ENCODE measurements around the gene ZNF205.
"Not testable (repeated sequence)": the region's sequence is repeated elsewhere in the genome, so short reads cannot be mapped to it uniquely, and the experiment has no call there.

Gene ZNF205

GRCh38 chr16:3112058-3112880, at the start of gene ZNF205:
Gene ZNF205, plus strand, starts transcription at chr16:3112586. Its CDS starts 845 bp downstream, at chr16:3113431.
- in situ Hi-C loops (cut with HindIII; ENCODE audit: low sequenced_read_pairs) = no loop called here

GRCh38 chr16:3063625-3064386, 48.6 kb upstream of the ZNF205 start:
- in situ Hi-C loops (cut with HindIII; ENCODE audit: low sequenced_read_pairs) = no loop called here

GRCh38 chr16:3065069-3065741, 47.2 kb upstream of the ZNF205 start, which contains the start of gene IL32:
Gene IL32, plus strand, starts transcription at chr16:3065640. Its CDS starts 172 bp downstream, at chr16:3065812.
- in situ Hi-C loops (cut with HindIII; ENCODE audit: low sequenced_read_pairs) = no loop called here

GRCh38 chr16:3065742-3066439, 46.5 kb upstream of the ZNF205 start:
- in situ Hi-C loops (cut with HindIII; ENCODE audit: low sequenced_read_pairs) = no loop called here

- in situ Hi-C loops (cut with HindIII; ENCODE audit: low sequenced_read_pairs) = no loop called here
Observed at GRCh38 chr16:3066440-3066748, 46.0 kb upstream of the ZNF205 start.

GRCh38 chr16:3068487-3068886, 43.9 kb upstream of the ZNF205 start:
- in situ Hi-C loops (cut with HindIII; ENCODE audit: low sequenced_read_pairs) = no loop called here

GRCh38 chr16:3069146-3069545, 43.2 kb upstream of the ZNF205 start:
- in situ Hi-C loops (cut with HindIII; ENCODE audit: low sequenced_read_pairs) = not testable (repeated sequence)

GRCh38 chr16:3070608-3071111, 41.7 kb upstream of the ZNF205 start:
- in situ Hi-C loops (cut with HindIII; ENCODE audit: low sequenced_read_pairs) = no loop called here

- in situ Hi-C loops (cut with HindIII; ENCODE audit: low sequenced_read_pairs) = no loop called here
Observed at GRCh38 chr16:3071655-3072054, 40.7 kb upstream of the ZNF205 start.

GRCh38 chr16:3072148-3072547, 40.2 kb upstream of the ZNF205 start:
- in situ Hi-C loops (cut with HindIII; ENCODE audit: low sequenced_read_pairs) = not testable (repeated sequence)

GRCh38 chr16:3072576-3073263, 39.7 kb upstream of the ZNF205 start:
- in situ Hi-C loops (cut with HindIII; ENCODE audit: low sequenced_read_pairs) = not testable (repeated sequence)

- in situ Hi-C loops (cut with HindIII; ENCODE audit: low sequenced_read_pairs) = no loop called here
Observed at GRCh38 chr16:3073448-3073847, 38.9 kb upstream of the ZNF205 start.

GRCh38 chr16:3074860-3075522, 37.4 kb upstream of the ZNF205 start:
- in situ Hi-C loops (cut with HindIII; ENCODE audit: low sequenced_read_pairs) = no loop called here

GRCh38 chr16:3075523-3075915, 36.9 kb upstream of the ZNF205 start:
- in situ Hi-C loops (cut with HindIII; ENCODE audit: low sequenced_read_pairs) = no loop called here

- in situ Hi-C loops (cut with HindIII; ENCODE audit: low sequenced_read_pairs) = not testable (repeated sequence)
Observed at GRCh38 chr16:3075946-3076345, 36.4 kb upstream of the ZNF205 start.

- in situ Hi-C loops (cut with HindIII; ENCODE audit: low sequenced_read_pairs) = no loop called here
Observed at GRCh38 chr16:3076577-3076976, 35.8 kb upstream of the ZNF205 start.

GRCh38 chr16:3080024-3080423, 32.4 kb upstream of the ZNF205 start:
- in situ Hi-C loops (cut with HindIII; ENCODE audit: low sequenced_read_pairs) = no loop called here

GRCh38 chr16:3081957-3082356, 30.4 kb upstream of the ZNF205 start:
- in situ Hi-C loops (cut with HindIII; ENCODE audit: low sequenced_read_pairs) = not testable (repeated sequence)

- in situ Hi-C loops (cut with HindIII; ENCODE audit: low sequenced_read_pairs) = not testable (repeated sequence)
Observed at GRCh38 chr16:3083408-3083807, 29.0 kb upstream of the ZNF205 start.

- in situ Hi-C loops (cut with HindIII; ENCODE audit: low sequenced_read_pairs) = no loop called here
Observed at GRCh38 chr16:3084491-3084890, 27.9 kb upstream of the ZNF205 start.

Data from DLD1 (cell line).